HL-60/S4 treated with retinoic acid at 250 ng/mL for 4 days and 3 days (cell line): Measurements from ENCODE around the gene SAA2.
"Not testable (repeated sequence)": the region's sequence is repeated elsewhere in the genome, so short reads cannot be mapped to it uniquely, and the experiment has no call there.

Experiments used
- in situ Hi-C: fragments of 300-500 bp; cut with MboI; formaldehyde crosslinking; loops from 2 replicates; pipeline ENCODE4 v1.7.0; 2022; ENCODE audit warnings: low sequenced_read_pairs

Gene SAA2

DNA sequence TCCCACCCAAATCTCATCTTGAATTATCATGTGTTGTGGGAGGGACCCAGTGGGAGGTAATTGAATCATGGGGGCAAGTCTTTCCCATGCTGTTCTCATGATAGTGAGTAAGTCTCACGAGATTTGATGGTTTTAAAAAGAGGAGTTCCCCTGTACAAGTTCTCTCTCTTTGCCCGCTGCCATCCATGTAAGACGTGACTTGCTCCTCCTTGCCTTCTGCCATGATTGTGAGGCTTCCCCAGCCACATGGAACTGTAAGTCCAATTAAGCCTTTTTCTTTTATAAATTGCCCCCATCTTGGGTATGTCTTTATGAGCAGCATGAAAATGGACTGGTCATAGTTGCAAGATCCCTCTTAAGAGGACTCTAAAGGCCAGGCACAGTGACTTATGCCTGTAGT lies 50.7 kb downstream of the SAA2 start:
- in situ Hi-C loops, result not testable (repeated sequence)

DNA sequence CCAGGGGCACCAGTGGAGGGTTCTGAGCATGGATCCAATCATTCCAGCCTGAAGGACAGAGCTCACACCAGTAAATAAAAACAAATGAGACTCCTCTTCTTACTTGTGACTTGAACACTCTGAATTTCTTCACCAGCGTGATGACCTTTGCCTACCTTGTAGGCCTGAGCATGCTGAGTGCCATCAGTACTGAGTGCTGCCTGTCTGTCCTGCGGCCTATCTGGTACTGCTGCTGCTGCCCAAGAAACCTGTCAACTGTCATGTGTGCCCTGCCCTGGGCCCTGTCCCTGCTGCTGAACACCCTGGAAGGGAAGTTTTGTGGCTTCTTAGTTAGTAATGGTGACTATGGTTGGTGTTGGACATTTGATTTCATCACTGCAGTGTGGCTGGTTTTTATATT lies 51.9 kb downstream of the SAA2 start:
- in situ Hi-C loops, result no loop called here
